NB4 (cell line): ENCODE measurements around the gene SLC43A2.
"Not testable (repeated sequence)": the region's sequence is repeated elsewhere in the genome, so short reads cannot be mapped to it uniquely, and the experiment has no call there.

ENCODE experiments used
- MYC ChIP-seq: IDR thresholded peaks from 2 replicates; pipeline ENCODE4 v1.6.1; 2011; ENCODE audit warnings: low read depth, low read length
- POLR2A ChIP-seq: IDR thresholded peaks from 2 replicates; pipeline ENCODE4 v1.6.1; 2011; ENCODE audit warnings: mild to moderate bottlenecking; ENCODE audit not compliant: insufficient read length; ENCODE audit errors: extremely low read depth
- TF ChIP-seq, protein P1 (sequence below): IDR thresholded peaks from one replicate; pipeline ENCODE4 v1.5.1; 2012; ENCODE audit warnings: low read depth, low read length

DNA sequence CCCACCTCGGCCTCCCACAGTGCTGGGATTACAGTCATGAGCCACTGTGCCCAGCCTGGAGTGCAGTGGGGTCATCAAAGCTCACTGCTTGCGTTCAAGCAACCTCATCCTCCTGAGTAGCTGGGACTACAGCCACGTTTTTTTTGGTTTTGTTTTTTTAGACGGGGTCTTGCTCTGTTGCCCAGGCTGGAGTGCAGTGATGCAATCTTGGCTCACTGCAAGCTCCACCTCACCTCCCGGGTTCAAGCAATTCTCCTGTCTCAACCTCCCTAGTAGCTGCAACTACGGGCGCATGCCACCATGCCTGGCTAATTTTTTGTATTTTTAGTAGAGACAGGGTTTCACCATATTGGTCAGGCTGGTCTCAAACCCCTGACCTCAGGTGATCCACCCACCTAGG is 24.2 kb upstream of the SLC43A2 start:
- TF ChIP-seq, protein P1, sequence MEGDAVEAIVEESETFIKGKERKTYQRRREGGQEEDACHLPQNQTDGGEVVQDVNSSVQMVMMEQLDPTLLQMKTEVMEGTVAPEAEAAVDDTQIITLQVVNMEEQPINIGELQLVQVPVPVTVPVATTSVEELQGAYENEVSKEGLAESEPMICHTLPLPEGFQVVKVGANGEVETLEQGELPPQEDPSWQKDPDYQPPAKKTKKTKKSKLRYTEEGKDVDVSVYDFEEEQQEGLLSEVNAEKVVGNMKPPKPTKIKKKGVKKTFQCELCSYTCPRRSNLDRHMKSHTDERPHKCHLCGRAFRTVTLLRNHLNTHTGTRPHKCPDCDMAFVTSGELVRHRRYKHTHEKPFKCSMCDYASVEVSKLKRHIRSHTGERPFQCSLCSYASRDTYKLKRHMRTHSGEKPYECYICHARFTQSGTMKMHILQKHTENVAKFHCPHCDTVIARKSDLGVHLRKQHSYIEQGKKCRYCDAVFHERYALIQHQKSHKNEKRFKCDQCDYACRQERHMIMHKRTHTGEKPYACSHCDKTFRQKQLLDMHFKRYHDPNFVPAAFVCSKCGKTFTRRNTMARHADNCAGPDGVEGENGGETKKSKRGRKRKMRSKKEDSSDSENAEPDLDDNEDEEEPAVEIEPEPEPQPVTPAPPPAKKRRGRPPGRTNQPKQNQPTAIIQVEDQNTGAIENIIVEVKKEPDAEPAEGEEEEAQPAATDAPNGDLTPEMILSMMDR = not testable (repeated sequence)
- not testable (repeated sequence) for TF ChIP-seq POLR2A, MYC
